ENCODE measurements around the gene SELENOI.

SELENOI gene

DNA sequence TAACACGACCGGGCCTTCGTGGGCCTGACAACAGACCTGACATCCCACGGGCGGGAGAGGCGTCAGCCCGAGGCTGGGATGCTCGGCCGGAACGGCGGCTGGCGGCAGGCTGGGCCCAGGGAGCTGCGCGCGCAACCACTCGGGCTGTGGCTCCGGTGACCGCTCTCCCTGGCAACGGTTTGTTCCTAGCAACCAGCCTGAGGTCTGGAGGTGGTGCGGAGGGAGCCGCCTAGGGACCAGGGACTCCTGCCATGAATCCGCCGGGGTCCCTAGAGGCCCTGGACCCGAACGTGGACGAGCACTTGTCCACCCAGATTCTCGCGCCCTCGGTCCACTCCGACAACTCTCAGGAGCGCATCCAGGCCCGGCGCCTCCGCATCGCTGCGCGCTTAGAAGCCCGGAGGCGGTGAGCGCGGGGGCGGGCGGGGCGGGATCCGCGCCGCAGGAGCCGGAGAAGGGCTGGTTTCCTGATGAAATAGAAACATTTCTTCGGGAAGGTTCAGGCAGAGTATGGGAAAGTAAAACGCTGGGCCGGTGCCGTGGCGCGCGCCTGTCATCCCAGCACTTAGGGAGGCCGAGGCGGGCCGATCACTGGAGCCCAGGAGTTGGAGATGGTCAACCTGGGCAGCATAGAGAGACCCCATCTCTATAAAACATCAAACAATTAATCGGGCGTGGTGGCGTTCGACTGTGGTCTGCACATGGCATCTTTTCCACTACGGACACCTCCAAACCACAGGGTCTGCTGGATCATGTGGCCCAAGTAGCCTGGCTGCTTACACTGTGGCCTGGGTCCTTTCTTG, 56.0 kb downstream of the SELENOI start, which contains the start of gene DRC1:
TSS of gene DRC1 (plus strand) at position 182 of the 803 bp plus-strand sequence. CDS start at position 252, 70 bp downstream.
- no peak for DNase-seq (ENCODE audit: extremely low read depth in 1 of 2, low read depth in 1 of 2)

DNA sequence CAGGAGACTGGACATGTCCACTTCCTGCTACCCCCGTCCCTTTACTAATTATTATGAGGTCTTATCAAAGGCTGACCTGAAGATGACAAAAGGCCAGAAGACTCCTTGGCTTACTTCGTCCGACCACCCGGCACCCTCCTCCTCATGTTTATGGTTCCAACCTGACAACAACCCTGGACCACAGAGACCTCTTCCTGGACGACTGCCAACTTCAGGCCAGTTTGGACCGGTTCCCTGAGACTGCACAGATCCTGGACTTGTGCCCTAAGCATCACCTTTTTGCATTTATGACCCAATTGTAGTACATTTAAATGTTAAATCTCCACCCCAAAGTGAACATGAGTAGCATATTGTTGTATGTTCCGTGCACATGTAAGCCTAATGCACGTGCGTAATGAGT, 61.6 kb downstream of the SELENOI start:
- no peak for DNase-seq (ENCODE audit: extremely low read depth in 1 of 2, low read depth in 1 of 2)

DNA sequence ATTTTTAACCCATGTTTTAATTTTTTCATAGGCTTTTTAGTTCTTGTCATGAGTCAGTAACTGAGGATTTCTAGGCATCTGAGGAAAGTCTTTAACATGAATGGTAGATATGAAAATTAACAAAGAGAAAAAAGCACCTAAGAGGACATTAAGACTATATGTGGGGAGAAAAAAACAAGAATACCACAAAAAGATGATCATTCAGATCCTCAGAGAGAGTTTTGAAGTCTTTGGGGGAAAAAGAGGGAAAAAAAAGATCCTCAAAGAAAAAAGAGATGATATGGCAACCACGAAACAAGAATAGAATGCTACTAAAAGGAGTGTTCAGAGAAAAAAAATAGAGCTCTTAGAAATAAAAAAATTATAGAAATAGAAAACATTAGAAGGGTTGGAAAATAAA, 63.8 kb downstream of the SELENOI start:
- no peak for DNase-seq (ENCODE audit: extremely low read depth in 1 of 2, low read depth in 1 of 2)

DNA sequence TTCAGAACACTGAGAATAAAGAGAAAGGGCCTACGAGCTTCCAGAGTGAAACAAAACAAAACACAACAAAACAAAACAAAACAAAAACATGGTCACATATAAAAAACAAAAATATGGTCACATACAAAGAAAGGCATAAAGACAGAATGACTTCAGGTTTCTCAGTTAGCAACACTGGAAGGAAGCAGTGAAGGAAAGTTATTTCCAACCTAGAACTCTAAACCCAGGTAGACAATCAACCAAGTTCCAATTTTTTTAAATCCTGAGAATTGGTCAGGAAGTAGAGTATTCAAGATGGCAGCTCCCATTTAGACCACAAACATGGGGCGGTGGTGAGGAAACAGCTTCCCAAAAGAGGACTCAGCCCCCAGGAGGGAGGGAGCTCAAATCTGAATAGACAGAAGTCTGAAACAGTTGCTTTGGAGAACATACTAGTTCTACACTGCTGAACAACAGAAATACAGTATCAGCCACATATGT, 64.9 kb downstream of the SELENOI start:
- no peak for DNase-seq (ENCODE audit: extremely low read depth in 1 of 2, low read depth in 1 of 2)

DNA sequence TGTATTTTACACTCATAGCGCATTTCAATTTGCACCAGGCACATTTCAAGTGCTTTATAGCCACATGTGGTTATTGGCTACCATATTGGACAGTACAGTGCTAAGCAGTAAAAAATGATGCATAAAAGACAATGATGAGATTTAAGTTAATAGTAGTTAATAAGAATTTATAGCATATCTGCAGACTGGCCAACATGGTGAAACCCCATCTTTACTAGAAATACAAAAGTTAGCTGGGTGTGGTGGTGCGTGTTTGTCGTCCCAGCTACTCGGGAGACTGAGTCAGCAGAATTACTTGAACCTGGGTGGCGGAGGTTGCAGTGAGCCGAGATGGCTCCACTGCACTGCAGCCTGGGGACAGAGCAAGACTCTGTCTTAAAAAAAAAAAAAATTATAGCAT, 65.5 kb downstream of the SELENOI start:
- no peak for DNase-seq (ENCODE audit: extremely low read depth in 1 of 2, low read depth in 1 of 2)

DNA sequence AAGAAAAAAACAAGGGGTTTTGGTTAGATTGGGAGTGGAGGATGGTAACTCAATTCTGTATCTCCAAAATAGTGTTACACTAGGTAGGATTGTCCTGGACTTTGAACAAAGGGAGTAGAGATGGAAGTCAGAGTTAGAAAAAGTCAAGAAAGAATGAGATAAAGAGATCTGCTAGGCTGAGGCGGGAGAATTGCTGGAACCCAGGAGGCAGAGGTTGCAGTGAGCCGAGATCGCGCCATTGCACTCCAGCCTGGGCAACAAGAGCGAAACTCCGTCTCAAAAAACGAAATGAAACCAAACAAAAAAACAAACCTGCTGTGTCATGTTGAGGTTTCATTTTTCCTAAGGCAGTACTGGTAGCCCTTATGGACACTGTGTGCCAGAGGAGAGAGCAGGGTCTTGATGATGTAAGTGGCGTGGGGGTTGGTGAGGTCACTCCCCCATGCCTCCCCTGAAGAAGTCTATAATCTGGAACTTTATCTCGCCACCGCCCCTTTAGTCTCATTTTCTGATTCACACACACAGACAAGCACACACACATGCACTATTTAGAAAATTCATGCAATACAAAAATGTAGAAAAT, 66.2 kb downstream of the SELENOI start:
- DNase-seq (ENCODE audit: extremely low read depth in 1 of 2, low read depth in 1 of 2) = peak in 1 of 2 donors; percentile 13

DNA sequence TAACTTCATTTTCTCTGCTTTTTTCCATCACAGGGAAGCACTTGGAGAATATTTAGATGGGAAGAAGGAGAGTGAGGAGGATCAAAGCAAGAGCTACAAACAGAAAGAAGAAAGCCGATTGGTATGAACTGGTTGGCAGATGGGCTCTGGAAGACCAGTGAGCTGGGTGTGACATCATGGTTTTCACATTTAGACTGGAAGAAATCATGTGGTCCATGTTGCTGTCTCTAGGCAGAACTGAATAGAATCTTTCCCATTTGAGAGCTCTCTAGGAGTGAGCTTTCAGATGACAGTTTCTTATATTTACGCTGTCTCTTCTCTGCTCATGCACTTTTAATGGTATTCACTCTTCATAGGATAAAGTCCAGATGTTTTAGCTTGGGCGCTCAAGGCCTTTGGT, 68.4 kb downstream of the SELENOI start:
- DNase-seq (ENCODE audit: extremely low read depth in 1 of 2, low read depth in 1 of 2) = no peak

DNA sequence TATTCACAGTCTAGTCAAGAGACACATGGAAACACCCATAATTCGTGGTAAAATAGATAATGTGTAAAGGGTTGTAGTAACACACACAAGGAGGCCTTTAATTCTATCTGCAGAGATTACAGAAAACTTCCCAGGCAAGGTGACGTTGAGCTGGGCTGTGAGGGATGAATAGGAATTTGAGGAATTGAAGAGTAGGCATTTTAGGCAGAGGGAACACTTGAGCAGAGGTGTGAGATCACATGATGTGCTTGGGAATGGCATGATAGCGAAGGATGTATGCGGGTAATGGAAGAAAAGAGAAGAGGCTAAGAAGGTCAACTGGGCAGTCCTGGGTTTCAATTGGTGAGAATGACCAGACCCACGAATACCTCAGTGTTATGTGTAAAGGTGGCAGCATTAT, 76.0 kb downstream of the SELENOI start:
- no peak for DNase-seq (ENCODE audit: extremely low read depth in 1 of 2, low read depth in 1 of 2)

DNA sequence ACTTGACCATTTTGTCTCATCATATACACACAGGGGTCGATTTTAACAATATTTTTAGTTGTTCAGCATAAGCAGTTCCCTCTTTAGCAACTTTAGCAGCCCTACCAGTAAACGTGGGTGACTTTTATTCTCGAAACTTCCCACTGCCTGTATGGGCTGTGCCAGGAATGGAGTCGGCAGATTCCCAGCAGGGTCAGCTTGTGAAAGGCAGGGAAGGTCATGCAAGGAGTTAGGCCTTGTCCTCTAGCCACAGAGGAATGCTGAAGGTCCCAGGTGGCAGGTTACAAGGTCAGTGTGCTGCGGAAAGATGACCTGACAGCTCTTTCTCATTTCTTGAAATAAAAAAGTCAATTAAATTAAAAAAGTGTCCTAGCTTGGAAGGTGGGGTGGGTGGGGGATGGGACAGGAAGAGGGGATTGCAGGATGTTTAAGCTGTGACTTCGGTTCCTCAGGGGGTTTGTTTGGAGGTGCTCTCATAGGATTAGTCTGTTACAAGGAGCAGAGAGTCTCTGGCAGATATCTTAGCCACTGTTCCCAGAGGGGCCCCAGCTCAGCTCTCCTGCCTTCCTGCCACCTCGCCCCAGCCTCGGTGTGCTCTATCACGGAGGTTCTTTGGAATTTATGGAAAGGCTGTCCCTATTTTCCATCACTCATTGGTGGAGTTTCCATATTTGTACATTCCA, 77.1 kb downstream of the SELENOI start:
- DNase-seq (ENCODE audit: extremely low read depth in 1 of 2, low read depth in 1 of 2) = no peak

DNA sequence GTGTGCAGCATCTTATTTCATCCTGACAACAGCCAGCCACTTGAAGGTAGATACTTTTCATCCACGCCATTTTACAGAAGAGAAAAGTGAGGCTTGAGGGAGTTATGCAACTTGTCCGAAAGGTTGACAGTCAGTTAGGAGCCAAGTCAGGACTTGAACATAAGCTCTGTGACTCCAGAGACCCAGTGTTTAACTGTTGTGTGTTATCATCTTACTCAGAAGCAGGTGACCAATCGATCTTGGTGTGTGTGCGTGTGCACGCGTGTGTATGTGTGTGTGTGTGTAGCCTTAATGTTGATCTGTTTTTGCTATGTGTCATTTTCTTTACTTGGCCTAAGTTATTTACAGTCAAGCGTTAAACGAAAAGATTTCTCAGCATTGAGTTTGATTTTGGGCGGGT, 77.8 kb downstream of the SELENOI start:
- DNase-seq (ENCODE audit: extremely low read depth in 1 of 2, low read depth in 1 of 2) = no peak

DNA sequence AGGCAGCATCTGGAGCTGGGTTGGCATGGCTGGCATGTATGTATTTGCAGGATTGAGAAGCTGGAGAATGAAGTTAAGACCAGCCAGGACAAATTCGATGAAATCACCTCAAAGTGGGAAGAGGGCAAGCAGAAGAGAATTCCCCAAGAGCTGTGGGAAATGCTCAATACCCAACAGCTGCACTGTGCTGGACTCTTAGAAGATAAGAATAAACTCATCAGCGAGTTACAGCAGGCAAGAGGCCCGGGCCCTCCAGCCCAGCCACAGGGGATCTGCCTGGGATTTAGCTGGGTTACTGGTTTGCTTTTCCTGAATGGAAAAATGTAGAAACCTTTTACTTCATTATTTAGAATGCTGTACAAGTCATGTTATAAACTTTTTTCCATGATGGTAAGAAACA, 78.3 kb downstream of the SELENOI start:
- DNase-seq (ENCODE audit: extremely low read depth in 1 of 2, low read depth in 1 of 2) = no peak

DNA sequence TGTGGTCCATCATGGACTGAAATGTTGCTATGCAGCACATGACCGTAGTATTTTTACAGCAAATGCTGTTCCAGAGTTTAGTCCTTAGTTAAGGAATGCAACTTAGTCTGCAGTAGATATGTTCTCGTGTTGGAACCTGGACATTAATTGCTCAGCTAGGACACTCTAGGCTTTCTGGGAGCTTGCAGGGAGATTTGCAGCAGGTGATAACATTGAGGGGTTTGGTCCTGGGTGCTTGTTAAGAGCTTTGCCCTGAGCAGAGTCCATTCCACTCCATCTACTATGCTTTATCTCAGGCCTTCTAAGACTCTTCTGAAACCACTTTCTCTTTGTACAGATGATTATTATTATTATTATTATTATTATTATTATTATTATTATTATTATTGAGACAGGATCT, 82.9 kb downstream of the SELENOI start:
- no peak for DNase-seq (ENCODE audit: extremely low read depth in 1 of 2, low read depth in 1 of 2)

DNA sequence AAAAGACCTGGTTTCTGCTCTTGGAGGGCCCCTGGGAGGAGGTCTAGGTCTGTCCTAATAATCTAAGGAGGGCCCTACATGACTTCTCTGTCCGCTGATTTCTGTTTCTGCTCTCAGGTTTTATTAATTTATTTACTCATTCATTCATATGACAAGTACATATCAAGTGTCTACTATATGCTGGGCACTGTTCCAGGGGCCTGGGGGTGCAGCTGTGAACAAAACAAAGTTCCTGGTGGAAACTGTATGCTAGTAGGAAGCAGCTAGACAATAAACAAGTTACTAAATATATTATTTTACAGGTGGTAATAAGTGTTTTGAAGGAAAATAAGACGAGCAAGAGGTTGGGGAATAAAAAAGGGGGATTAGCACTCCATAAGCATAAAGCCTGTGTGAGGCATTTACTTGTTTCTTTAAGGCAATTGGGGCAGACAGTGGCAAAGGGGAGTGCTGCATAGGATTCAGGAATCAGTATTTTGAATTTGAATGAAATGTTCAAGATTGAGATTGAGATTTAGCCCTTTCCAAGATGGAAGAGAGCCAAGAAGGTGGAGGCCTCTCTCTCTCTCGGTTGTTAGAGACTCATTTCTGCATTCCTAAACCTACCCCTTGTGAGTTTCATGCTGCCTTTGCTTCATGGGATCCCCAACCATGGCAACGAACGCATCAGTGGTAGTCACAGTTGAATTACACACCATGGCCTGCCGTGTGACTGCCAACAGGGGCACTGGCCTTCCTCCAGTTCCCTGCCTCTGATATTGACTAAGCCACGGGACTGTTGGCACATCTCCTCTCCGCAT, 84.0 kb downstream of the SELENOI start:
- DNase-seq (ENCODE audit: extremely low read depth in 1 of 2, low read depth in 1 of 2) = no peak

DNA sequence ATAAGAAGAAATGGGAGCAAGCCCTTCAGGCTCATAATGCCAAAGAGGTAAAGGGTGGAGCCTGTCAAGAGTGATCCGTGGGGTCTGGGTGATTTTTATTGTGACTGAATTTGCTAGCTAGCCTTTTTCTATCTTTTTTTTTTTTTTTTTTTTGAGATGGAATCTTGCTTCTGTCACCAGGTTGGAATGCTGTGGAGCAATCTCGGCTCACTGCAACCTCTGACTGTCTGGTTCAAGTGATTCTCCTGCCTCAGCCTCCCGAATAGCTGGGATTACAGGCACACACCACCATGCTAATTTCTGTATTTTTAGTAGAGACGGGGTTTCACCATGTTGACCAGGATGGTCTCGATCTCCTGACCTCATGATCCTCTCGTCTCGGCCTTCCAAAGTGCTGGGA, 84.9 kb downstream of the SELENOI start:
- DNase-seq (ENCODE audit: extremely low read depth in 1 of 2, low read depth in 1 of 2) = no peak

DNA sequence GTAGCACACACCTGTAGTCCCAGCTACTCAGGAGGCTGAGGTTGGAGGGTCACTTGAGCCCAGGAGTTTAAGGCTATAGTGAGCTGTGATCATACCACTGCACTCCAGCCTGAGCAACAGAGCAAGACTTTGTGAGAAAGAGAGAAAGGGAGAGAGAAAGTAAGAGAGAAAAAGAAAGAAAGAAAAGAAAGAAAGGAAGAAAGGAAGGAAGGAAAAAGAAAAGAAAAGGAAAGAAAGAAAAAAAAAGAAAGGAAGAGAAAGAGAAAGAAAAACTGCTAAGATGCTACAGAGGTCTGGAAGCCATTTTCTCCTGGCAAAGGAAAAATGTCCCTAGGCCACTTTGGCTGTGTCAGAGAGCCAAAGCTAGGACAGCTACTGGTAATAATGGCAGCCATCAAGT, 86.4 kb downstream of the SELENOI start:
- no peak for DNase-seq (ENCODE audit: extremely low read depth in 1 of 2, low read depth in 1 of 2)

DNA sequence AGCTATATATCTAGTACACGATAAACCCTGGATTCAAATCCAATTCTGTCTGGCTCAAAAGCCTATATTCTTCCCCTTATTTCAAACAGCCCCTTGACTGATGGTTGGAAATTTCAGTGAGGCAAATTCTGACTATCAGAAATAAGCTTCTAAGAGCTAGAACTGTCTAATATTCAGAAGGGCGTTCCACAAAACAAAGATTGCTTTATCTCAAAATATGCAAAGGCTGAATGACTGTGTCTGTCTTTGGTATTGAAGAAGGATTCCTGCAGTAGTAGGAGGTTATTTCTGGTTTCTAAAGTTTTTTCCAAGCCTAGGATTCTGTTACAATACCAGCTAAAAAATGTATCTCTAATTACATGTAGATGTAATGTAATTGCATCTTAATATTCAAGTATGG, 86.9 kb downstream of the SELENOI start:
- no peak for DNase-seq (ENCODE audit: extremely low read depth in 1 of 2, low read depth in 1 of 2)

DNA sequence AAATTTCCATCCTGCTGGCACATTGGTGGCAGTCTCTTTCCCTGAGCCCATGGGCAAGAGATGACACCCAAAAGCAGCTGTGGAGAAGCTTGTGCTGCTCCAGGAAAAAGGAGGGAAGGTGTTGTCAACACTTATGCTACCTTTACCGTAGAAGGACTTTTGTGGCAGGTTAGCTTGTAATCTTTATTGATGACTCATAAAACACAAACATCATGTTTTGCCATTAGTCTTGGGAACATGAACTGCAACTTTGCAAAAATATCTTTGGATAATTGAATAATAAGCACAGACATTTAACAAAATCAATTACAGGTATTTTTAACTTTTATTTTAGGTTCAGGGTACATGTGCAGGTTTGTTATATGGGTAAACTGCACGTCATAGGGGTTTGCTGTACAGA, 89.2 kb downstream of the SELENOI start:
- DNase-seq (ENCODE audit: extremely low read depth in 1 of 2, low read depth in 1 of 2) = no peak

DNA sequence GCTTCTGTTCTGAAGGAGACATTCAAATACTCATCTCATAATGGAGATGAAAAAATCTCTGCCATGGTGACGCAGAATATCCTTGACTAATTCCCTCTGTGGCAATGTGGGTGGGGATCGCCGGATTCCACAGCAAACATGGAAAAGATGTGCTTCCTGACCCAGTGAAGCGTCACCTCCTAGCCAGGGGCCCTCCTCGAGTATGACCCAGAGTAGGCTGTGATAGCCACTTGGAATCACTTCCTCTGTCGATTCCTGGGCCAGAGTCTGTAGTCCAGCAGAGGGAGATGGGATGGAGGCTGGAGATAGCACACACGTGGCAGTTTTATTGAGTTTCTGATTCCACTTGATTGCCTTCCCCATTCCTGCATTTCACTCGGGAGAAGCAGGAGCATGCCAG, 92.6 kb downstream of the SELENOI start:
- no peak for DNase-seq (ENCODE audit: extremely low read depth in 1 of 2, low read depth in 1 of 2)

DNA sequence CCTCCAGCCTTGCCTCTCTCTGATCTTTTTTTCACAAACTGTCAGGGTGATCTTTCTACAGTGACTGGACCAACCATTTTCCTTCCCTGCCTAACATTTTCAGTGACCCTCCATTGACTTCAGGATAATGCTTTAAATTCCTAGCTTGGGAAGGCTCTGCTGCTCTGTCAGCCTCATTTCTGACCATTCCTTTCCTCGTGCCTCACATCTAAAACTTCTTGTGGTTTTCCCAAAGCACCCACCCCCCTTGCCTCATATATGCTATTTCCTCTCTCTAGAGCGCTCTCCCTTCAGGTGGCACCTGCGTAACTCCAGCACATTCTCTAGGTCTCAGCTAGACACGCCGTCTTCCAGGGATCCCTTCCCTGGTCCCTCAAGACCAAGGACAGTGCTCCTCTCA, 93.0 kb downstream of the SELENOI start:
- DNase-seq (ENCODE audit: extremely low read depth in 1 of 2, low read depth in 1 of 2) = no peak

DNA sequence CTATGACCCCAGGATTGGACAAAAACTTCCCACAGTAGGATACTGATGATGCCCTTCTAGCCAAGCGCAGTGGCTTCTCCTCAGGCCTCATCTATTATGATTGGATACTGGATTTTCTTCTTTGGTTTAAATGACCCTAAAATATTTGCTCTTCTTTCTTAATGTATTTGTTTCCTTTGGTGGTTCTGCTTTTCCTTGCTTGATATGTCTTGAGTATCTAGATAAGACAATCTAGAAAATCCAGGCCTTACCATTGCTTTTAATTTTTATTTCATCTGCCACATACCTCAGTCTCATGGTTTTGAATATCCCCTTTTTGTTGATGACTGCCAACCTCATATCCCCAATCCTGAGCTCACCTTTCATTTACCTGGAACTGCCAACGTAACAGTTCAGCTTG, 96.4 kb downstream of the SELENOI start:
- no peak for DNase-seq (ENCODE audit: extremely low read depth in 1 of 2, low read depth in 1 of 2)

DNA sequence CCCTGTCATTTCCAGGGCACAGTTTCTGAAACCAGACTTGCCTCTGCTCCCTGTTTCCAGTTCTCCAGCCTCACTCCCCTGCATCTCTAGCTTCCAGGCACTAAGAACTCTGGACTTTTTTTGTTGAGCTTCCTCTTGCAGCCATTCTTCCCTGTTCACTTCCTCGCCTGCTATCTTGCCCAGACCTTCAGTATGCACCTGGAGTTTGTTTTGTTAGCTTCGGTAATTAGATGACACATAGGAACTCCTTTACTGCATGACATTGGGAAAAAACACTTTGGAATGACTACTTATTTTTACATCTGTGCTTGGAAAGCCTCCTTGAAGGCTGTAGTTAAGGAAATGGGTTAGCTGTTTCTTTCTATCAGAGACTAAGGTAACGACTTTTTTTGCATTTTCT, 96.8 kb downstream of the SELENOI start:
- no peak for DNase-seq (ENCODE audit: extremely low read depth in 1 of 2, low read depth in 1 of 2)
